Upper lobe of left lung (tissue), 6 donors: Measurements from ENCODE around the gene ZNF280C. TPM values are rescaled to one million over a fixed set of nuclear protein-coding genes. Genes with fewer than 3 reads are reported as not detected.
"Not testable (repeated sequence)": the region's sequence is repeated elsewhere in the genome, so short reads cannot be mapped to it uniquely, and the experiment has no call there.

Experiments used
- ATAC-seq, 2 donors: fragments of 200-7000 bp; cut with Tn5 transposase; one replicate each; pipeline ENCODE4 v1.9.1; 2022; ENCODE audit warnings: mild to moderate bottlenecking in 2 of 2, moderate library complexity in 2 of 2; ENCODE audit not compliant: low FRiP score in 2 of 2
- DNase-seq, 2 donors: peaks; one replicate each; pipeline ENCODE4 v3.0.0-alpha.2; 2019 to 2020
- H3K27ac ChIP-seq, 4 donors: fragments of 200-600 bp; sonication (generic); one replicate each; pipeline ENCODE4 v1.5.1; 2016 to 2019
- H3K27me3 ChIP-seq, 4 donors: fragments of 200-600 bp; sonication (generic); one replicate each; pipeline ENCODE4 v1.5.1; 2017 to 2019
- H3K36me3 ChIP-seq, 4 donors: fragments of 200-600 bp; sonication (generic); one replicate each; pipeline ENCODE4 v1.5.1; 2016 to 2019
- H3K4me1 ChIP-seq, 4 donors: fragments of 200-600 bp; sonication (generic); one replicate each; pipeline ENCODE4 v1.5.1; 2018 to 2019
- H3K4me3 ChIP-seq, 4 donors: fragments of 200-600 bp; sonication (generic); one replicate each; pipeline ENCODE4 v1.5.1; 2017 to 2019; ENCODE audit warnings: mild to moderate bottlenecking in 2 of 4, moderate library complexity in 1 of 4
- H3K9me3 ChIP-seq, 4 donors: fragments of 200-600 bp; sonication (generic); one replicate each; pipeline ENCODE4 v1.5.1; 2018 to 2019
- EP300 ChIP-seq, 4 donors: sonication (generic); formaldehyde crosslinking; IDR thresholded peaks; one replicate each; pipeline ENCODE4 v1.5.1; 2017; ENCODE audit warnings: antibody characterized with exemption in 4 of 4, control low read depth in 2 of 4
- POLR2A ChIP-seq, 4 donors: fragments of 450-650 bp; IDR thresholded peaks; one replicate each; pipeline ENCODE4 v1.5.1; 2016 to 2017; ENCODE audit warnings: antibody characterized with exemption in 4 of 4, mild to moderate bottlenecking in 2 of 4
- POLR2AphosphoS5 ChIP-seq, 2 donors: sonication (generic); formaldehyde crosslinking; IDR thresholded peaks; one replicate each; pipeline ENCODE4 v1.5.1; 2017; ENCODE audit warnings: antibody characterized with exemption in 2 of 2
- WGBS, 2 donors: methylation state at CpG; one replicate each; pipeline ENCODE4 v1.1.5; 2017 to 2018; 5-methylcytosine and 5-hydroxymethylcytosine counted together
- total RNA-seq, 6 donors: library from RNA; depleted of rRNA in 4 of 6; stranded (reverse); fragments of >200 nt in 4 of 6; gene quantifications; one replicate each; pipeline versions ENCODE4 v1.1.0 to v1.2.1, GENCODE V29; 2016 to 2021
- TF ChIP-seq, protein P1 (sequence below), 6 experiments: fragments of 450-650 bp in 4 of 6; fragments of 200-600 bp in 2 of 6; sonication (generic) in 2 of 6; IDR thresholded peaks; one replicate each; pipeline ENCODE4 v1.5.1; 2016 to 2019; ENCODE audit warnings: antibody characterized with exemption in 6 of 6
- donor health status: DM: no; HTN: no; CAD: no; lungs with moderate emphysema.
- donor health status: DM: no; HTN: yes; CAD: no; lungs with severe emphysema.

ZNF280C gene
- total RNA-seq, 6 donors from 2014 or later = 2.8 to 3.8 (median 3.4) TPM

DNA sequence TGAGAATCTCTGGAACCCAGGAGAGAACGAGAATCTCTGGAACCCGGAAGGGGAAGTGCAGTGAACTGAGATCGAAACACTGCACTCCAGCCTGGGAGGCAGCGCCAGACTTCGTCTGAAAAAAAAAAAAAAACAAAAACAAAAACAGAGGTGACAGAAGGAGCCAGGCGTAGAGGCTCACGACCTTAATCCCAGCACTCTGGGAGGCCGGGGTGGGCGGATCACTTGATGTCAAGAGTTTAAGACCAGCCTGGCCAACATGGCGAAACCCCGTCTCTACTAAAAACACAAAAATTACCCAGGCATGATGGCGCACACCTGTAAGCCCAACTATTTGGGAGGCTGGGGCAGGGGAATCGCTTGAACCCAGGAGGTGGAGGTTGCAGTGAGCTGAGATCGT is 17.0 kb downstream of the ZNF280C start:
- H3K4me1 ChIP-seq = no peaks in the 10 kb centered on the region
- H3K4me3 ChIP-seq = no peak overlapping the region
- WGBS, 2 donors = 85 to 97% methylated on average over 14 of the region's 14 CpGs
- no peak for DNase-seq
- H3K9me3 ChIP-seq = no peaks in the 10 kb centered on the region
- no peaks in the 10 kb centered on the region for H3K27me3 ChIP-seq
- ATAC-seq = no peak
- H3K36me3 ChIP-seq = no peaks in the 10 kb centered on the region
- H3K27ac ChIP-seq = no peak overlapping the region
- TF ChIP-seq POLR2AphosphoS5 (IDR thresholded peaks at IDR 0.05) = no peak

DNA sequence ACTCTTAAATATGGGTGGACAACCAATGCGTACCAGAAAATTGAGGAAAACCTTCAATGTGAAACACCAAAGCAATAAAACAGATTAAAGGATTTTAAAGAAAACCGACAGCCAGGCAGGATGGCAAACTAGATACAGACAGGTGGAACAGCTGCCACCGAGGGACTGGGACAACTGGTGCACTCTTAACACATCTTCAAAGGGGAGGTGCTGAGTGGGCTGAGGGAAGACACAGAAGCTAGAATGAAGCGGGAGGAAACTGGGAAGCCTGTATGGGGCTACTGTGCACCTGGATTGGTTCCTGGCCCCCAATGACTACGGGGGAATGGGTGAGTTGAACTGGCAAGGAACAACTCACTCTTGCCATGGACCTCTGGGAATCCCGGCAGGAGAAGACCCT is 20.7 kb downstream of the ZNF280C start:
- no peak overlapping the region for H3K4me3 ChIP-seq
- TF ChIP-seq, protein P1, sequence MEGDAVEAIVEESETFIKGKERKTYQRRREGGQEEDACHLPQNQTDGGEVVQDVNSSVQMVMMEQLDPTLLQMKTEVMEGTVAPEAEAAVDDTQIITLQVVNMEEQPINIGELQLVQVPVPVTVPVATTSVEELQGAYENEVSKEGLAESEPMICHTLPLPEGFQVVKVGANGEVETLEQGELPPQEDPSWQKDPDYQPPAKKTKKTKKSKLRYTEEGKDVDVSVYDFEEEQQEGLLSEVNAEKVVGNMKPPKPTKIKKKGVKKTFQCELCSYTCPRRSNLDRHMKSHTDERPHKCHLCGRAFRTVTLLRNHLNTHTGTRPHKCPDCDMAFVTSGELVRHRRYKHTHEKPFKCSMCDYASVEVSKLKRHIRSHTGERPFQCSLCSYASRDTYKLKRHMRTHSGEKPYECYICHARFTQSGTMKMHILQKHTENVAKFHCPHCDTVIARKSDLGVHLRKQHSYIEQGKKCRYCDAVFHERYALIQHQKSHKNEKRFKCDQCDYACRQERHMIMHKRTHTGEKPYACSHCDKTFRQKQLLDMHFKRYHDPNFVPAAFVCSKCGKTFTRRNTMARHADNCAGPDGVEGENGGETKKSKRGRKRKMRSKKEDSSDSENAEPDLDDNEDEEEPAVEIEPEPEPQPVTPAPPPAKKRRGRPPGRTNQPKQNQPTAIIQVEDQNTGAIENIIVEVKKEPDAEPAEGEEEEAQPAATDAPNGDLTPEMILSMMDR (IDR thresholded peaks at IDR 0.05) = no peak
- TF ChIP-seq POLR2A (IDR thresholded peaks at IDR 0.05) = no peak
- no peak for TF ChIP-seq POLR2AphosphoS5 (IDR thresholded peaks at IDR 0.05)
- no peak for TF ChIP-seq EP300 (IDR thresholded peaks at IDR 0.05)
- H3K9me3 ChIP-seq = no peaks in the 10 kb centered on the region
- H3K27ac ChIP-seq = no peak overlapping the region
- H3K4me1 ChIP-seq = no peaks in the 10 kb centered on the region
- no peak for ATAC-seq
- no peaks in the 10 kb centered on the region for H3K27me3 ChIP-seq
- peaks cover 0 to 6% (median 3%) of the 10 kb centered on the region in 4 donors for H3K36me3 ChIP-seq
- WGBS, 2 donors = 82 to 93% methylated on average over 6 of the region's 6 CpGs
- DNase-seq = no peak

DNA sequence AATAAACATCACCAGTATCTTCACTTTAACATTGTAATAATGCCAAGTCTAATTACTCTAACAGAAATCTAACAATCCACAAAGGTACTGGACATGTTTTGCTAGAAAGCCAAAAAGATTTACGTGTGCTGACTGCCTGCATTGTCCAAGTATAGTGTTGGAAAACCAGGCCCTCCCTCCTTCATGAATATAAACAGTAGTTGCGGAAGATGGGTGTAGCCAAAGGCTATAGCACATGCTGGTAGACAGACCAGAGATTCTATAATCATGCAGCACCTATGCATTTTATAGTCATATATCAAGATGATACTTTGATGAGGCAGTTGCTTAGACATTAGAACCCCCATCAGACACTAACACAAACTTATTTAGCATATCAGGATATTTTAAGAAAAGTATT is 22.6 kb downstream of the ZNF280C start:
- Histone ChIP-seq H3K27ac (no peak overlapping the region), H3K9me3 (no peaks in the 10 kb centered on the region), H3K4me1 (no peaks in the 10 kb centered on the region), H3K4me3 (no peak overlapping the region), H3K36me3 (peaks cover 0 to 20% (median 6%) of the 10 kb centered on the region in 4 donors), H3K27me3 (no peaks in the 10 kb centered on the region)
- 79 to 94% methylated on average over 2 of the region's 2 CpGs for WGBS, 2 donors
- ATAC-seq = no peak
- no peak for DNase-seq
- TF ChIP-seq EP300 (IDR thresholded peaks at IDR 0.05) (no peak), POLR2AphosphoS5 (IDR thresholded peaks at IDR 0.05) (no peak), POLR2A (IDR thresholded peaks at IDR 0.05) (no peak)
- TF ChIP-seq, protein P1 (IDR thresholded peaks at IDR 0.05) = no peak

DNA sequence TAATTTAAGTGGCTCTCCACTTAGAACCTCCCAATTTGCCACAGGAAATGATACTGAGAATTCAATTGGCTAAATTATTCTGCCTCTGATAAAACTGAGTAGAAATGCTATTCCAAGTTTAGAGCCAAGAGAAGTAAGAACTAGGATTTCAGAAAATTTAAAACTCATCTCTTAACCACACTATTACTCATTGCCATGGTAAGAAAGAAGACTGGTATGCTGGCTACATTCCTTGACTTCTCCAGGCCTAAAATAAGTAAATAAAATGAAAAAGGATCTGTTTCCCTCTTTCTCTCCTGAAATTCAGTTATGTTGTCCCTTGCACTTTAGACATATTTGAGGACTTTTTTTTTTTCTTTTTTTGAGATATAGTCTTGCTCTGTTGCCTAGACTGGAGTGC is 23.3 kb downstream of the ZNF280C start:
- Histone ChIP-seq H3K4me3 (no peak overlapping the region), H3K27me3 (no peaks in the 10 kb centered on the region), H3K27ac (no peak overlapping the region), H3K9me3 (no peaks in the 10 kb centered on the region), H3K36me3 (peaks cover 0 to 20% (median 6%) of the 10 kb centered on the region in 4 donors), H3K4me1 (no peaks in the 10 kb centered on the region)
- ATAC-seq (no peak), DNase-seq (no peak)
- TF ChIP-seq EP300 (IDR thresholded peaks at IDR 0.05) (no peak), POLR2A (IDR thresholded peaks at IDR 0.05) (no peak), POLR2AphosphoS5 (IDR thresholded peaks at IDR 0.05) (no peak)
- TF ChIP-seq, protein P1 (IDR thresholded peaks at IDR 0.05) = no peak

DNA sequence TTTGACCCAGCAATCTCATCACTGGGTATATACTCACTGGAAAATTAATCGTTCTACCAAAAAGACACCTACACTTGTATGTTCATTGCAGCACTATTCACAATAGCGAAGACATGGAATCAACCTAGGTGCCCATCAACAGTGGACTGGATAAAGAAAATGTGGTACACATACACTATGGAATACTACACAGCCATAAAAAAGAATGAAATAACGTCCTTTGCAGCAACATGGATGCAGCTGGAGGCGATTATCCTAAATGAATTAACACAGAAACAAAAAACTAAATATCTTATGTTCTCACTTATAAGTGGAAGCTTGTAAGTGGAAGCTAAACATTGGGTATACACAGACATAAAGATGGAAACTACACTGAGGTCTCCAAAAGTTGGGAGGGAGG is 37.5 kb downstream of the ZNF280C start:
- H3K4me1 ChIP-seq, H3K27me3 ChIP-seq, H3K27ac ChIP-seq, H3K4me3 ChIP-seq, H3K9me3 ChIP-seq, ATAC-seq, DNase-seq: not testable (repeated sequence)
- WGBS, 2 donors = 79 to 97% methylated on average over 4 of the region's 4 CpGs
- peaks cover 0 to 12% (median 0%) of the 10 kb centered on the region in 4 donors for H3K36me3 ChIP-seq

DNA sequence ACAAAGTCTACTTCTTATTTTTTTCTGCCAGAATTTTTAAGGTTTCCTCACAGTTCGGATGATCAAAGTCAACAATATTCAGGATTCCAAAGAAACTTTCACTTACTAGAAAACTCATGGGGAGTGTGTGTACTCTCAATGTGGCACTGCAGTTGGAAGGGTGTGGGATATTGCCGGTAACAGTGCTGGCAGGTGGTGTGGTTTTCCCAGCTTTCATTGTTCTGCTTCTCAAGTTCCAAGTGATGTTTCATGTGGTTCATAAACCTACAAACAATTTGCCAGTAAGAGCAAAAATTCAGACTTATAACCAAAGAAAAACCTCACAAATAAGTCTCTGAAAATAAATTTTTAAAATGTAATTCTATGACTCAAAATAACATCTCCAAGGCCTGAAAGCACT is 39.8 kb downstream of the ZNF280C start:
- ATAC-seq (no peak), DNase-seq (no peak)
- Histone ChIP-seq H3K36me3 (peaks cover 0 to 12% (median 0%) of the 10 kb centered on the region in 4 donors), H3K9me3 (no peaks in the 10 kb centered on the region), H3K4me3 (no peak overlapping the region), H3K27me3 (no peaks in the 10 kb centered on the region), H3K27ac (no peak overlapping the region), H3K4me1 (no peaks in the 10 kb centered on the region)
- 72 to 75% methylated on average over 2 of the region's 2 CpGs for WGBS, 2 donors
- TF ChIP-seq POLR2AphosphoS5 (IDR thresholded peaks at IDR 0.05) = no peak
- TF ChIP-seq, protein P1 (IDR thresholded peaks at IDR 0.05) = no peak
- TF ChIP-seq POLR2A (IDR thresholded peaks at IDR 0.05) = no peak
- TF ChIP-seq EP300 (IDR thresholded peaks at IDR 0.05) = no peak
